GM13976 (cell line): Measurements from ENCODE around the gene SCARB2.

ENCODE experiments used
- DNase-seq: peaks from one replicate; pipeline ENCODE4 v3.0.0; 2012; ENCODE audit warnings: low spot score
- in situ Hi-C: fragments of 300-500 bp; cut with MboI; formaldehyde crosslinking; loops from one replicate; pipeline ENCODE4 v1.12.0; 2022; ENCODE audit warnings: low sequenced_read_pairs, mixed read lengths, inconsistent platforms; ENCODE audit not compliant: unreplicated experiment
- TF ChIP-seq, protein P1 (sequence below): IDR thresholded peaks from 2 replicates; pipeline ENCODE4 v1.5.1; 2012; ENCODE audit warnings: borderline replicate concordance, mild to moderate bottlenecking; ENCODE audit not compliant: insufficient read depth; ENCODE audit errors: extremely low read depth, missing control alignments, control extremely low read depth

SCARB2 gene

GRCh38 chr4:76209881-76210280, 3.7 kb downstream of the SCARB2 start:
- DNase-seq: no peak
- TF ChIP-seq, protein P1, sequence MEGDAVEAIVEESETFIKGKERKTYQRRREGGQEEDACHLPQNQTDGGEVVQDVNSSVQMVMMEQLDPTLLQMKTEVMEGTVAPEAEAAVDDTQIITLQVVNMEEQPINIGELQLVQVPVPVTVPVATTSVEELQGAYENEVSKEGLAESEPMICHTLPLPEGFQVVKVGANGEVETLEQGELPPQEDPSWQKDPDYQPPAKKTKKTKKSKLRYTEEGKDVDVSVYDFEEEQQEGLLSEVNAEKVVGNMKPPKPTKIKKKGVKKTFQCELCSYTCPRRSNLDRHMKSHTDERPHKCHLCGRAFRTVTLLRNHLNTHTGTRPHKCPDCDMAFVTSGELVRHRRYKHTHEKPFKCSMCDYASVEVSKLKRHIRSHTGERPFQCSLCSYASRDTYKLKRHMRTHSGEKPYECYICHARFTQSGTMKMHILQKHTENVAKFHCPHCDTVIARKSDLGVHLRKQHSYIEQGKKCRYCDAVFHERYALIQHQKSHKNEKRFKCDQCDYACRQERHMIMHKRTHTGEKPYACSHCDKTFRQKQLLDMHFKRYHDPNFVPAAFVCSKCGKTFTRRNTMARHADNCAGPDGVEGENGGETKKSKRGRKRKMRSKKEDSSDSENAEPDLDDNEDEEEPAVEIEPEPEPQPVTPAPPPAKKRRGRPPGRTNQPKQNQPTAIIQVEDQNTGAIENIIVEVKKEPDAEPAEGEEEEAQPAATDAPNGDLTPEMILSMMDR: no peak
- in situ Hi-C loops: no loop called here

- in situ Hi-C loops: no loop called here
- no peak for DNase-seq
- TF ChIP-seq, protein P1: no peak
Observed at GRCh38 chr4:76208005-76208765, 5.4 kb downstream of the SCARB2 start.

- no peak for DNase-seq
- in situ Hi-C loops: no loop called here
- TF ChIP-seq, protein P1: no peak
Observed at GRCh38 chr4:76207549-76207948, 6.1 kb downstream of the SCARB2 start.

DNA sequence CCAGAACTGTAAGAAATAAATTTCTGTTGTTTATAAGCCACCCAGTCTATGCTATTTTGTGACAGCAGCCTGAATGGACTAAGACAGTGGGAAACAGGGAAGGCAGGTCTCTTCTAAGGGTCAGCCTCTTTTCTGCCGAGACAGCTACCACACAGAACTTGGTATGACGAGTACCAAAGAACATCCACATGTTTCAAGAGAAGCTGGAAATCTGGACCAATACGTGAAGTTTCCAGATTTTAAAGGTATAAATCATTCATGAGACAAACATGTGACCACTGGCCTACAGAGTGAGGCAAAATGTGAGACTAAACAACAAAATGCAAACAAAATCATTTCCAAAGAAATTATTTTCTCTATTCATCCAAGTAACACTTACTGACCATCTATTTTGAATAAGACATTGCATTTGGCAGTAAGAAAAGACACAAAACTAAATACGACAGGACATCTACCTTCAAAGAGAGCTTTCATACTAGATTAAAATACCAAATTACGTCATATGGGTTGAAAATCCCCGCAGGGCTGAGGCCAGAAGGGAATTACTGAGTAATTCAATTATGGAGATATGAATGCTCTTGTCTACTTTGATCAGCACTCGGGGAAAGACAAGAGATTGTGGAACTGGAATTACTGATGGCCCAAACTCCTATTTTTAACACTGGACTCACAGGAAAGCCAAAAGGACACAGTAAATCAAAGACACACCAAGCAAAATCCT, 7.2 kb downstream of the SCARB2 start:
- in situ Hi-C loops: no loop called here
- TF ChIP-seq, protein P1: no peak
- DNase-seq: no peak

GRCh38 chr4:76205476-76205875, 8.1 kb downstream of the SCARB2 start:
- no peak for DNase-seq
- TF ChIP-seq, protein P1: no peak
- in situ Hi-C loops: no loop called here

- in situ Hi-C loops: no loop called here
- TF ChIP-seq, protein P1: no peak
- no peak for DNase-seq
Observed at GRCh38 chr4:76204936-76205335, 8.7 kb downstream of the SCARB2 start.

- TF ChIP-seq, protein P1: no peak
- no peak for DNase-seq
- in situ Hi-C loops: no loop called here
Observed at GRCh38 chr4:76203541-76203940, 10.1 kb downstream of the SCARB2 start.
